H7 (cell line): ENCODE results near the gene MED15. TPM values are rescaled to one million over a fixed set of nuclear protein-coding genes. Genes with fewer than 3 reads are reported as not detected.
"Not testable (repeated sequence)": the region's sequence is repeated elsewhere in the genome, so short reads cannot be mapped to it uniquely, and the experiment has no call there.

ENCODE experiments used
- DNase-seq: peaks from one replicate; pipeline ENCODE4 v3.0.0; 2012
- H3K27me3 ChIP-seq: 2 replicates; pipeline ENCODE4 v1.6.0; 2011; ENCODE audit warnings: mild to moderate bottlenecking, low read length; ENCODE audit not compliant: control insufficient read depth, insufficient read depth
- H3K36me3 ChIP-seq: replicated peaks from 2 replicates; pipeline ENCODE4 v1.5.1; 2011; ENCODE audit warnings: low read length; ENCODE audit not compliant: control insufficient read depth, insufficient read depth
- H3K4me3 ChIP-seq: 2 replicates; pipeline ENCODE4 v1.5.1; 2011; ENCODE audit warnings: low read depth, mild to moderate bottlenecking, control low read depth, low read length, moderate library complexity; ENCODE audit not compliant: insufficient read depth
- total RNA-seq: library from RNA; depleted of rRNA; stranded (reverse); fragments of >200 nt; shearing (Covaris generic); gene quantifications from 2 replicates; pipeline ENCODE4 v1.2.3, GENCODE V29; 2014

The MED15 gene
- total RNA-seq, 1 experiment from 2014 or later: 24.4 TPM

DNA sequence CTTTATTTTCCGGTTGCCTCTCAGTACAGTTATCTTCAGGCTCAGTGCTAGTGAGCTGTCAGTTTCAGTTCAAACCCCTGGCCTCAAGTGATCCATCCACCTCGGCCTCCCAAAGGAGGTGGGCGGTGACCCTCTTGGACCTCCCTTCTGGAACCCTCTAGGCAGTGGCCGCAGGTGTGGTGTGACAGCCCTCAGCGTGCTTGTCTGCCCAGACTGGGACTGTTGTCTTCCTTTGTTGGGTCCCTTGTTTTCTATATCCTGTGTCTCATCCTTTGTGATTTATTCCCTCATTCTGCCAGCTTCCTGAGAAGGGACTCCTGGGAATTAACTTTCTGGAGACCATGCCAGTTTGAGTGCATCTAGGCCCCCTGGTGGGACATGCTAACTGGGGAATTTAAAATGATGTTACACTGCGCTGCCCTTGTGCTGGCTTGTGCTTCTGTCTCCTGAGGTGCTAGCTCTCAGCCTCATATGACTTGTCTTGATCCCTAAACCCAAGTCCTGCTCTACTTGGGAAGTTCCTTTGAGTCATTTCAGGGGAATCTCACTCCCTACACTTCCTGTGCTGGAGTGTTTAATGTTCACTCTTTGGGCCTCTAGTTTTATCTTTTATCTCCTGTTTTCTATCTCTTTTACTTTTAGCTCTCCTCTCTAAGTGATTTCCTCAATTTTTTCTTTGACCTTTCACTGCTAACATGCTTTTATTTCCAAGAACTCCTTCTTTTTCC, 19.4 kb downstream of the MED15 start:
- Histone ChIP-seq H3K27me3 (no peaks in the 10 kb centered on the region), H3K36me3 (no peaks in the 10 kb centered on the region; the same call in 1 of the 2 replicates), H3K4me3 (no peak overlapping the region)
- no peak for DNase-seq

DNA sequence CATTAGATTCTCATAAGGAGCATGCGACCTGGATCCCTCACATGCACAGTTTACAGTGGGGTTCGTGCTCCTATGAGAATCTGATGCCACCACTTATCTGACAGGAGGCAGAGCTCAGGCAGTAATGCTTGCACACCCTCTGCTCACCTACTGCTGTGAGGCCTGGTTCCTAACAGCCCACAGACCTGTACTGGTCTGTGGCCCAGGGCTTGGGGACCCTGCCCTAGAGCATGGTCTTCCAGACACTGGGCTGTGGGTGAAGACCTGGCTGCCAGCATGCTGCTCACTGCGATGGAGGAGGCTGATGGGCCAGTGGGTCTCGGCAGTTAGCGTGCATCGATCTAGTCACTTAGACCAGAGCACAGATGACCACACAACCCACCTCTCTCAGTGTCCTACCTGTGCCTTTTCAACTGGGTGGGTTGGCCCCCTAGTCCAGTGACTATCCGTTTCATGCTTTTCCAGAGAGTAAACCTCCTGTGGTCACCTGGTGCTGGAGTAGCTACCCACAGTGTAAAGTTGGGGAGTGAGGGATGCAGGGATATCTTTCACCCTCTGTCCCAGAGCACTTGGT, 21.1 kb downstream of the MED15 start:
- Histone ChIP-seq H3K4me3 (no peak overlapping the region), H3K27me3 (no peaks in the 10 kb centered on the region), H3K36me3 (no peaks in the 10 kb centered on the region; the same call in 1 of the 2 replicates)
- no peak for DNase-seq

DNA sequence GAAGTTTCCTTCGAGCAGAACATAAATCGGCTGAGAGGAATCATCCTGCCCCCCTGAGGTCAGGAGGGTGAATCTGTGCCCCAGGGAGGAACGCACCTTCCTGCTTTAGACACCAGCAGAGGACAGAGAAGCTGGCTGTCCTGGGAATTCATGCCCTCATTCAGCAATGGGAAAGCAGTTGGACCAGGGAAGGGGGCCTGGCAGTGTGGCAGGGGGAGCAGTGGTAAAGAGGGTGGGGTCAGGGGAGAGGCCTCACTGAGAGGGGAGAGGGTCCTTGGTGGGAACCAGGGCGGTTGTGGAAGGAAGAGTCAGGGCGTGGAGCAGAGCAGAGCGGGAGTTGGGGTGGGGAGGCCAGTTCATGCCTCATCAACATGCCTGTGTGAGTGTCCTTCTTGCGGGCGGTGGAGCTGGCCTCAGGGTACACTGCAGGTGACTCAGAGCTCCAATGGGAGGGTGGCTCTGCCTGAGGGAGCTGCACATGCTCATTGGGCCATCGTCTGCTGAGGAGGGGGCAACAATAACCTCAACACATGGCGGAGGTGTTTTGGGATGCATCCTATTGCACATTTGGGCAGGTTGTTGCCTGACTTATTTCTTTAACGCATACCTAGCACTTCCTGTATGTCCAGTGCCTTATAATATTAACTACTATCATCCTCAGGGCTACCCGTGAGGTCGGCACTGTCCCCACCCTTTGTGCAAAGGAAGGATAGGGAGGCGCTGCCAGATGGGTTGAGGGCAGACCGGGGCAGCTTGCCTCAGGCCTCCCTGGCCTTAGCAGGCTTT, 23.2 kb downstream of the MED15 start:
- DNase-seq: peak; percentile 50
- Histone ChIP-seq H3K27me3 (no peaks in the 10 kb centered on the region), H3K4me3 (no peak overlapping the region), H3K36me3 (no peaks in the 10 kb centered on the region; the same call in 1 of the 2 replicates)

DNA sequence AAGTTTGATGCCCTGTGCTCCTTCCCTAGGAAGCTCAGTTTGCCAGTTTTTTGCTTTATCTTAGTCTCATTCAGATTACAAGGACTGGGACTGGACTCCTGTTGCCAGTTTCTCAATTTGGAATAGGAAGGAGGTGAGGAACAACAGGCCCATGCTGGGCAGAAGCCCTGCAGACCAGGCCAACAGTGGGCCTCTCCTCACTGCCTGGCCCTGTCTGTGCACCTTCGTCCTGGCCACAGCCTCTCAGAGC, 23.7 kb downstream of the MED15 start:
- no peak for DNase-seq
- Histone ChIP-seq H3K4me3 (no peak overlapping the region), H3K27me3 (no peaks in the 10 kb centered on the region), H3K36me3 (no peaks in the 10 kb centered on the region; the same call in 1 of the 2 replicates)

DNA sequence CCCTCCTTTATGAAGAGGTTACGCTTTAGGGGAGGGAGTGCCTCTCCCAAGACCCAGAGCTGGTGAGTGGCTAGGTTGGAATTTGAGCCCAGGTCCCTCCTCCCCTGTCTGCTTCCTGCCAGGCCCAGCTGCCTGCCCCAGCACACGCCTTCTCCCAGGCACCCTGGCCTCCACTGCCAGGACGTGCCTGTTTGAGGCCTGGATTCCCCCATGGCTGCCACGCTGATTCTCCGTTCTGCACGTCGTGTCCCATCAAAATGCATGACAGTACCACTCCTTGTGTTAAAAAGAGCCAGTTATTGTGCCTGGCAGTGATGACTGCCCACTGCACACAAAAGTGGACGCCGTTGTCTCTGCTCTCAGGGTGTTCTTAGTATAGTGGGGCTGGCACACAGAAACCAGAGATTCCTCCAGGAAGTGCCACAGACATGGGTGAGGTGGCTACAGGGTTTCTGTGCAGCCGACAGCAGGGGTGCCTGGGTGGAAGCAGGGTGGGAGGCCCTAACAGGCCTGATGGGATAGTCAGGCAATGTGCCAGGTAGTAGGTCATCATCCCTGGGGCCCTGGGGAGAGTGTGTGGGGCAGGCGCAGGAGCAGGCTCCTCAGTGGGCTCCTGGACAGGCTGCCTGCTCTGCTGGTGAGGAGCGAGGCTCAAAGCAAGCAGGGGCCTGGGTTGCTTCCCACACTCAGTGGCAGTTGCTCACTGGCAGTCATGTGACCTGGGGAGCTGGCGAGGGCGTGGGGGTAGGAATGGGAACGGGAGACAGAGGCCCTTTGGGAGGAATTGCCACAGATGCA, 24.2 kb downstream of the MED15 start:
- H3K27me3 ChIP-seq: no peaks in the 10 kb centered on the region
- peak; percentile 83 for DNase-seq
- no peaks in the 10 kb centered on the region; the same call in 1 of the 2 replicates for H3K36me3 ChIP-seq
- no peak overlapping the region for H3K4me3 ChIP-seq

DNA sequence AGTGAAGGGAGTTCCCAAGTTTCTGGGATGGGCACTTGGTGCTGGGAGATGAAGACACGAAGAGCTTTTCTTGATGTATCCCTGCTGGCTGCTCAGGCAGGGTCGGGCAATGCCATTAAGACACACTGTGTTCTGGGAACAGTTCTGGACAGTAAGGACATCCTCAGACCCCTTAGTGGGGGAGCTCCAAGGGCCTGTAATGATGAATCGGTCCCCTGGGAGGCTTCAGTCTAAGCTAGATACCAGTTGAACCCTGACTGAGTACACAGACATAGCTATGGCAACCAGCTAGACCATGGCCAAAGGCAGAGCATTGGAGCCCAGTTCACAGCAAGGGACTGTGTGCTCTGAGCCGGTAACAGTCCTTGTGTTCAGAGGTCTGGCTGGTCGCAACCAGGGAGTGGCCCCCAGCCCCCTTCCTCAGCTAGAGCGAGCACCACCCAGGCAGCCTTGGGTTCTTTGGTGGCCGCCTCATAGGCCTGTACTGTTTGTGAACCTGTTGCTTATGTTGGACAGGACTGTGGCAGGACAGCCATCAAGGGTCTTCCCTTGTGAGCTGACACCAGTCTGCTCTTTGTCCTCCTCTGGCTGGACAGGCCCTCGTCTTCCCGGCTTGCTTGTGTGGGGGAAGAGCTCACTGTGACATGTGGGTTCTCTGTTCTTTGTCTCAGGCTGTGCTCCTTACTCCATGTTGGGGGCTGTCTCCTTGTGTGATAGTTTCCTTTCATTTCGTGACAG, 25.0 kb downstream of the MED15 start:
- DNase-seq: peak; percentile 36
- H3K36me3 ChIP-seq: peaks cover 1% of the 10 kb centered on the region
- H3K27me3 ChIP-seq: no peaks in the 10 kb centered on the region
- no peak overlapping the region for H3K4me3 ChIP-seq

DNA sequence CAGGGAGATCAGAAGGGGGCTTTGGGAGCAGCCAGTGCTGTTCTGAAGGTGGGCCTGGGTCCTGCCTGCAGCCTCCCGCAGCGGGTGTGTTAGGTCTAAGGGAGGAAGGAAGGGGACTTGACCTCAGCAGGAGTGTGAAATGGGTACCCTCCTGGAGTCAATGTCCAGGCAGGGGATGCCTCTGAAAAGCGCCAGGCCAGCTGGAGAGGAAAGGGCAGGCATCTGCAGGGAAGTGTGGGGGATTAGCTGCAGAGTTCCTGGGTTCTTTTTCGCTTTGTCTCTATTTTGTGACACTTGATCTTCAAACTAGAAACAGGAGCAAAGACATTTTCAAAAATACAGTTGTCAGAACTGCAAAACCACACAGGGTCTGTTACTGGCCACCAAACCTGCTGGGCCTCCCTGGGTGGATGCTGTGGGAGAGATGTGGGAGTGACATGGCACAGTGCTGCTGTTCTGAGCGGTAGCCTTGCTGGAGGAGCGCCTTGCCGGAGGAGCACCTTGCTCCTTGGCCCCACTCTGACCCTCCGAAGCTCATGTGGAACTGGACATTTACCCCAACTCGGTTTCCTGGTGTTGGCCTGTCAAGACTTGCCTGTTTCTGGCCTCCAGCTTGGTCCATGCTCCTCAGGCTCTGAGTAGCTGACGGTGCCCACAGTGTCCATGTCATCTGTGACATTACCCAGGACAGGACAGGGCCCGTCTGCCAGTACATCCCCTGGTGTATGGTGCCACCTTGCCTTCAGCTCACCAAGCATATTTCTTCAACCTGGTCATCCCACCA, 25.9 kb downstream of the MED15 start:
- peak; percentile 25 for DNase-seq
- Histone ChIP-seq H3K36me3 (peaks cover 1% of the 10 kb centered on the region), H3K27me3 (no peaks in the 10 kb centered on the region), H3K4me3 (no peak overlapping the region)

DNA sequence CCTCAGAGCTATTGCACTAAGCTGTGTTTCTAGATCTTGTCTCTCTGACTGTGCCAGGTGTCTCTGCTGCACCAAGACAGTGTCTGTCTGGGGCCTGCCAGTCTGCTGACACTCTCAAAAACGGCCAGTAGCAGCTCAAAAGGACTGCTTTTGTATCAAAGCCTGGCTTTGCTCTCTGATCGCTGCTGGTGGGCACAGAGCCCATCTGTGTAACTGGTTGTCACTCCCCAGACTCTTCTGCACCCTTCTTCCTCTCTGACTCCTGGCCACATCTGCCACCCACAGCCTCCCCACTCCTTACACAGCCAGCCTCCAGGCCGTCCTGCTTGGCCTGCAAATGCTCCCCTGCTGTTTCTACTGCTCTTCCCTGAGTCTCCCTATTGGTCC, 26.5 kb downstream of the MED15 start:
- Histone ChIP-seq H3K27me3 (no peaks in the 10 kb centered on the region), H3K36me3 (peaks cover 1% of the 10 kb centered on the region), H3K4me3 (no peak overlapping the region)
- DNase-seq: no peak

DNA sequence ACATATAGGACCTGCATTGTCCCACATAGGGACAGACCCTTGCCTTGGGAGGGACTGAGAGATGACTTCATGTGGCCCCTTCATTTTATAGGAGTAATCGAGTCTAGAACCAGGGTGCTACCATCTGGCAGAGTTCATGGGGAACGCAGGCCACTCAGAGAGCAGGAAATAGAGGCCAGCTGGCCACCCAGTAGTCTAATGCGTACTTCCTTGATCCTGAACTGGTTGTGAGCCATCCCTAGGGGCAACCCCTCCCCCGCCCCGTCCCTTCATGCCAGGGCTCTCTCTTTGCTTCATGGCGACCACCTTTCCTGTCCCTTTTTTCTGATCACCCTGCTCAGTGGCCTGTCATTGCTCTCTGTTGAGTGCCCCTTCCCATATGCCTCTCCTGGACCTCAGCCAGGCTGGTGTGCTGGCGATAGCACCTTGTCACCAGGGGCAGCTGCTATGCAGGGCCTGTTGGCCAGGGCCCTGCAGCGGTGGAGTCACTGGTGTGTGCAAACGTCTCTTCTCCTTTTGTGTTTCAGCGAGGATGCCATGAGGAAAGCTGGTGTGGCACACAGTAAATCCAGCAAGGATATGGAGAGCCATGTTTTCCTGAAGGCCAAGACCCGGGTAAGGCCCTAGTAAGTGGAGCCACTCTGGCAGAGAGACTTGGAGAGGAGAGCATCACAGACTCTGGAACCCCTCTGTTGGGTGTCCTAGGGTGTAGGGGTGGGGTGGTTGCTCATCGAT, 29.3 kb downstream of the MED15 start:
- Histone ChIP-seq H3K36me3 (peaks cover 1% of the 10 kb centered on the region), H3K4me3 (no peak overlapping the region), H3K27me3 (no peaks in the 10 kb centered on the region)
- DNase-seq: no peak

DNA sequence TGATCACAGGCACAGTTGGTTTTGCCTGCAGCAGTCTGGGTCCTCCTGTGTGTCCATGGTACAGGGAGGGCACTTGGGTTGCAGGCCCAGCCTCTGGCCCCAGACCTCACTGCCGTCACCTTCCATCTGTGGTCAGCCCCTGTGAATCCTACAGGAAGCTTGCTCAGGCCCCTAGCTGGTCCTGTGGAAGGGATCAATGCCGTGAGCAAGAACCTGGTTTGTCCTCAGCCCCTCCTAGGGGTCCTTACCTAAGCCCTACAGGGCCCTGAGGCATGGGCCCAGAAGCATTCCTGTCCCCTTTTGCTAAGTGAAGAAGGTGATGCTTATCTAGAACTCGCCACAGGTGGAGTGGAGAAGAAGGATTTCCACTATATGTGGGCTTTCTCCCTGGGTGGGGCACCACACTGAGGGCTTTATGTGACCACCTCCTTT, 29.9 kb downstream of the MED15 start:
- Histone ChIP-seq H3K27me3 (no peaks in the 10 kb centered on the region), H3K36me3 (peaks cover 1% of the 10 kb centered on the region), H3K4me3 (no peak overlapping the region)
- DNase-seq: no peak

DNA sequence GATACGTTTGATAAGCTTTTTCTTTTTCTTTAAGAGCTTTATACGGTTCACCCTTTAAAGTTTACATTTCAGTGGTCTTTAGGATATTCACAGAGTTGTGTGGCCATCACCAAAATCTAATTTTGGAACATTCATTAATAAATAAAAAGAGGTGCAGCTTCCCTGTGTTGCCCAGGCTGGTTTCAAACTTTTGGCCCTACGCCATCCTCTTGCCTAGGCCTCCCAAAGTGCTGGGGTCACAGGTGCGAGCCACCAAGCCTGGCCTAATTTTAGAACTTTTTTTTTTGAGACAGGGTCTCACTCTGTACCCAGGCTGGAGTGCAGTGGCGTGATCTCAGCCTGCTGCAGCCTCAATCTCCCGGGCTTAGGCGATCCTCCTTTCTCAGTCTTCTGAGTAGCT, 30.6 kb downstream of the MED15 start:
- DNase-seq: no peak
- peaks cover 1% of the 10 kb centered on the region for H3K36me3 ChIP-seq
- no peak overlapping the region for H3K4me3 ChIP-seq
- H3K27me3 ChIP-seq: no peaks in the 10 kb centered on the region

DNA sequence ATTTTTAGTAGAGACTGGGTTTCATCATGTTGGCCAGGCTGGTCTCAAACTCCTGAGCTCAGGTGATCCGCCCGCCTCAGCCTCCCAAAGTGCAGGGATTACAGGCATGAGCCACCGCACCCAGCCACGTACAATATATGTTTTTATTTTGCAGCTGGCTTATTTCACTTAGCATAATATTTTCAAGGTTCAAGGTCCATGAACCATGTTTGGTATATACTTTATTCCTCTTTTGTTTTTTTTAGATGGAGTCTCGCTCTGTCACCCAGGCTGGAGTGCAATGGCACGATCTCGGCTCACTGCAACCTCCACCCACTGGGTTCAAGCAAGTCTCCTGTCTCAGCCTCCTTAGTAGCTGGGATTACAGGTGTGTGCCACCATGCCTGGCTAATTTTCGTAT, 31.5 kb downstream of the MED15 start:
- not testable (repeated sequence) for DNase-seq, H3K36me3 ChIP-seq

DNA sequence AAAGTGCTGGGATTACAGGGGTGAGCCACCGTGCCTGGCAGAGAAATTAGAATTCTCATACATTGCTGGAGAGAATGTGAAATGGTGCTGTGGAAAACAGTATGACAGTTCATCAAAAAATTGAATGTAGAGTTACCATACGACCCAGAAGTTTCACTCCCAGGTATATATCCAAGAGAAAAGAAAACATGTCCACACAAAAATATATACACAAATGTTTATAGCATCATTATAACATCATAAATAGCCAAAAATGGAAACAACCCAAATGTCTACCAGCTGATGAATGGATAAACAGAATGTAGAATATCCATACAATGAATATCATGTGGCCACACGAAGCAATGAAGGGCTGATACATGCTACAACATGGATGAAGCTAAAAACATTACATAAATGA, 34.6 kb downstream of the MED15 start:
- H3K36me3 ChIP-seq: peaks cover 1% of the 10 kb centered on the region
- no peaks in the 10 kb centered on the region for H3K27me3 ChIP-seq
- no peak overlapping the region for H3K4me3 ChIP-seq
- no peak for DNase-seq

More for the DNA sequence above, 31.5 kb downstream of the MED15 start:
- not testable (repeated sequence) for H3K27me3 ChIP-seq, H3K4me3 ChIP-seq
